GM19324 (cell line): Measurements from ENCODE around the gene UST.
"Not testable (repeated sequence)": the region's sequence is repeated elsewhere in the genome, so short reads cannot be mapped to it uniquely, and the experiment has no call there.

ENCODE experiments used
- ATAC-seq: cut with Tn5 transposase; IDR thresholded peaks from one replicate; pipeline ENCODE4 v1.9.1; 2021; ENCODE audit warnings: mild to moderate bottlenecking, moderate library complexity; ENCODE audit not compliant: unreplicated experiment, low FRiP score

UST gene

GRCh38 chr6:148857798-148858390 lies 111.1 kb downstream of the UST start:
- no peak for ATAC-seq

DNA sequence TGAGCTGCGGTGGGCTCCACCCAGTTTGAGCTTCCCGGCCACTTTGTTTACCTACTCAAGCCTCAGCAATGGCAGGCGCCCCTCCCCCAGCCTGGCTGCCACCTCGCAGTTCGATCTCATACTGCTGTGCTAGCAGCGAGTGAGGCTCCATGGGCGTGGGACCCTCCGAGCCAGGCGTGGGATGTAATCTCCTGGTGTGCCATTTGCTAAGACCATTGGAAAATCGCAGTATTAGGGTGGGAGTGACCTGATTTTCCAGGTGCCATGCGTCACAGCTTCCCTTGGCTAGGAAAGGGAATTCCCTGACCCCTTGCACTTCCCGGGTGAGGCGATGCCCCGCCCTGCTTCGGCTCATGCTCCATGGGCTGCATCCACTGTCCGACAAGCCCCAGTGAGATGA lies 117.3 kb downstream of the UST start:
- ATAC-seq, result not testable (repeated sequence)

- ATAC-seq, result no peak
Observed at GRCh38 chr6:148864941-148865340, 118.1 kb downstream of the UST start.

DNA sequence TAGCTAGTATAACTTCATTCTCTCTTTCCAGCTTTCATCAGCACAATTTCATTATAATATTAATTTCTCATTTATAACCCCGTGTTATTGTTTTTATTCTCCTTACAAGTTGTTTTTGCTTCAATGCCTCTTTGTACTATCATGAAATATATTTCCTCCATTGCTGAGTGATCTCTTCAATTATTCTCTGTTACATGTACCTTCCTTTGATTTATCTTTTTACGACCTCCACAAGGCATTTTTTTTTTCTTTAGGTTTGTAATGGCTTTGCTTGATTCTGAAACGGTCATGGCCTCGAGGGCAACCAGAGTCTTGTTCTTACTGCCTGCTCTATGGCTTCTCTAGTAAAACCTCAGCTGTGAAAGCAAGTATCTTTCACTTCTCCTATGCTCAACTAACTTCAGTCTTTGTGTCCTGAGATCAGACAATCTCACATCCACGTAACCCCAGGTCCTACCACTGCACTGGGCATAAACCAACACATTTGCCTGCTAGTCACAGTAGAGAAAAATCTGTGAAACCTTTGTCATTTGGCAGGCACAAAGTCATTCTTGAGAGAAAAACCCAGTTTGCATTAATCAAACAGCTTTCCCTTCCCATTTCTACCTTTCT lies 119.9 kb downstream of the UST start:
- ATAC-seq, result peak; percentile 85

DNA sequence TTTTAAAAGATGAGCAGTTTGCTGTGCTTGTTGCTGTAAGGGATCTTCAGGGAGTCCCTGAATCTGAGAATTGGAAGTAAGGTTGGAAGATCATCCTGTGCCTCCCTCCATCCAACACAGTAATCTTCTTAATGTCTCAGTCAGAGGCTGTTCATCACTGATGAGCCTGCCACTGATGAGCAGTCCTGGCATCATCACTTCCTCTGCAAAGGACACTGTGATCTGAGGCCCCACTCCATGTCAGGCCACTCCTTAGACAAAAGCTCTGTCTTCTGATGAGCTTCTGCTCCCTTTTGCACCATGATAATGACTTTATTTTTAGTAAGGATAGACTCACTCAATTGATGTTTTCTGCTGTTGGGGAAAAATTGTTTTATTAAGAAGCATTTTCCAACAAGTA lies 121.0 kb downstream of the UST start:
- no peak for ATAC-seq

GRCh38 chr6:148868314-148868713 lies 121.5 kb downstream of the UST start:
- no peak for ATAC-seq

- no peak for ATAC-seq
Observed at GRCh38 chr6:148868901-148869300, 122.1 kb downstream of the UST start.

- ATAC-seq, result no peak
Observed at GRCh38 chr6:148869585-148869984, 122.8 kb downstream of the UST start.

DNA sequence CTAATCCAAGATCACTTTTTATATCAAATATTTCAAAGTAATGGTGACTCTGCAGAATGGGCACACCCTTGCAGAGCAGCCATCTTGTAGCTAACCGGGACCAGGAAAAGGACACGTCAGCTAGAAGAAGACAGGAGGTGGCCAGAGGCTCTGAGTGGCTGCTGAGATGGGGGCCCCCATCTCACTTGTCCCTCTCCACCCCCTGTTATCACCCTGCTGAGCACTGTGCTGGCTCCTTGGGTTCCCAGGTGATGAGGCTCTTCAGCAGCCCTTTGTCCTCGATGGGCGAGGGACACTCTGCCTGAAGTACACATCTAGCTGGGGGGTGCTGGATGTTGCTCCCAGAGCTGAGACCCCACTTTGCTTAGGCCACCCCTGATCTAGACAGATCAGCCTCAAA lies 126.3 kb downstream of the UST start:
- no peak for ATAC-seq

DNA sequence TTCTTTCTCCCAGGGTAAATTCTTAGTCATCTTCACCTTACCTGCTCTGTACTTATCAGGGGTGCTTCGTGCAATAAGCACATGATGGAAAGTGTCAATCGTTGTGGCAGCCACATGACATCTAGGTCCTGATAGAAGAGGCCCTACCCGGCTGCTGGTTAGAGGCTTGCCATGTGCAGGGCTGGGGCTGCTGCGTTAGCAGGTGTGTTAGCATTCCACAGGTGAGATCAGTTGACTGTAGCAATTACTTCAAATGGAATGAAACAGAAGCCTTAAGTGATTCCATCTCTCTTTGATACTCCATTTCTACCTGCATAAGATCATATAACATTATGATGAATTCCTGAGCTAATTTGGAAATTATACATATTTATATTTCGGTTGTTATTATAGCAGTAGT lies 127.0 kb downstream of the UST start:
- ATAC-seq, result no peak

GRCh38 chr6:148874698-148875293 lies 128.0 kb downstream of the UST start:
- ATAC-seq, result no peak

GRCh38 chr6:148878683-148879082 lies 131.9 kb downstream of the UST start:
- no peak for ATAC-seq

GRCh38 chr6:148880742-148881141 lies 133.9 kb downstream of the UST start:
- not testable (repeated sequence) for ATAC-seq

GRCh38 chr6:148881593-148882311 lies 134.9 kb downstream of the UST start:
- ATAC-seq, result no peak

- ATAC-seq, result no peak
Observed at GRCh38 chr6:148883270-148883669, 136.4 kb downstream of the UST start.

- no peak for ATAC-seq
Observed at GRCh38 chr6:148884461-148884860, 137.6 kb downstream of the UST start.

GRCh38 chr6:148885136-148885865 lies 138.5 kb downstream of the UST start:
- ATAC-seq, result no peak

DNA sequence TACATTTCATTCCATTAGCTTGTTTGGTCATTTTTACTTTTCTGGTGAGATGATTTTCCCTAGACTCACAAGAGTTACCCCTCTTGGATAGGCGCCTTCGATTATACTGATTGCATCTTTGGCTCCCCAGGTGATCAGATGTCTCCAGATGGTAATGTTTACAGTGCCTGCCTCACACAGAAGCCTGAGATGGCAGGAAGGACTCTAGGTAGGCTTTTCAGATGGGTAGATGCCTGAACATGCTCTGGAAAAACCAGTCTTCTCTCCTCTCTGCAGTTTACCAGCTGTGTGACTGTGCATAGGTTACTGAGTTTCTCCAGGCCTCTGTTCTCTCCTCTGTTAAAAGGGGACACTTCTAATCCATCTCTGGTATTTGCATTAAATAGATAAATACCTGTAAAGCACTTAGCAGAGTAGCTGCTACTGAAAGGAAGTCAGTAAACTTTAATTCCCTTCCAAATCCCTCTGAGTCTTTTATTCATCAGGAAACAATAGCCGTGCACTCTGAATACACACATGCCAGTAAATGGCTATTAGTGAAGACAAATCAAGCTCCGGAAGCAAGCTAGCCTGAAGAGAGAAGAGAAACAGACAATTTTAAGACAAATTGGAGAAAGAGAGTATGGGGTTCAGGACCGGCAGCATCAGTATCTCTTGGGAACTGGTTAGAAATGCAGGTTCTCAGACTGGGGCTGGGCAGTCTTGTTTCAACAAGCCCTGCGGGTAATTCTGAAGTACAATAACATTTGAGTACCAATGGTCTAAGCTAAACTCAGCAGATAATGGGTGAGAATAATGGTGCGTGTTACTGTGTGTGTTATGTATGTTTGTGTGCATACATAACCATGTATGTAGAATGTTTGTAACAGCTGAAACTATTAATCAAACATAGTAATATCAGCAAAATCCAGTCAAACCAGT lies 139.4 kb downstream of the UST start:
- no peak for ATAC-seq

DNA sequence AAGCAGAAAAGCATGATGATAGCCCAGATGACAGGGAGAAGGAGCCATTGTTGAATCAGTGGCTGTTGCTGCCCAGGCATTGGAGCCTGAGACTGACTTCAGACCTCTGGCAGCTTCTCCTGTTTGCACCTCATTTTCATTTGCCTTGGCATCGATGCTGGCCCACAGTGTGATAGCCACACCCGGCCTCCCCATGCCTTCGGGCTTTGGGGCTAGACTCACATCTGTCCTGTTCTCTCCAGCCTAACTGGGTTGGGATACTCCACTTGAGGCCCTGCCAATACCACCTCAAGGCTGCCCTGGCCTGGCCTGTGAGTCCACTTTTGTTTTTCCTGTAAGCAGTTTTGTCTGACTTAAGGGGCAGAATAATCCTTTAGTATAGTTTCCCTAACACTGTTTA lies 140.4 kb downstream of the UST start:
- ATAC-seq, result no peak

DNA sequence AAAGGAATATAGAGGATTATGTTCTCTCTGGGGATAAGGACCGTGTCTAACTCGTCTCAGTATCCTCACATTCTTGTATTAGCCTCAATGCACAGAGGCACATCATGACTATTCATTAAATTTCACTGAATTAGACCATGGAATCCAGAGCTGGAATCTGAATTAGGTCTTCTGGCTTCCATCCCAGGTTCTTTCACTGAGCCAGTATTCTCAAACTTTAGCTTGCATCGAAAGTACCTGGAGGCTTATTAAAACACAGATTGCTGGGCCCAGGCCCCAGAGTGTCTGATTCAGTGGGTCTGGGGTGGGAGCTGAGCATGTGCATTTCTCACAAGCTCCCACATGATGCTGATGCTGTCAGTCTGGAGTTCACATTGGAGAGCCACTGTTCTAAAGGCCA lies 142.0 kb downstream of the UST start:
- ATAC-seq, result no peak
